ENCODE results near the gene RNF146. TPM values are rescaled to one million over a fixed set of nuclear protein-coding genes. Genes with fewer than 3 reads are reported as not detected.

Gene RNF146
- total and polyA plus RNA-seq, 2 of the 13 experiments (the other 11 are each of a cell fraction or from before 2014, with no cell fraction given): 18.8 to 27.6 TPM

GRCh38 chr6:127266892-127267645 lies 405 bp downstream of the RNF146 start (continued):
- TF ChIP-seq ZBTB40 (IDR thresholded peaks at IDR 0.05) (no peak), ZBTB40 (CRISPR knock-in tag; IDR thresholded peaks at IDR 0.05) (no peak; the same call in 1 of the 2 replicates), ZNF775 (CRISPR knock-in tag; IDR thresholded peaks at IDR 0.05; ENCODE audit: borderline replicate concordance) (0 out of 2 replicates have a peak, but pooled peaks have one; percentile 14), ZMAT3 (CRISPR knock-in tag; conservative IDR thresholded peaks at IDR 0.05) (peak; percentile 93), DR1 (CRISPR knock-in tag; IDR thresholded peaks at IDR 0.05) (peak; percentile 38; the same call in 1 of the 2 replicates), HOXA9 (CRISPR knock-in tag; IDR thresholded peaks at IDR 0.05; ENCODE audit: borderline replicate concordance) (no peak; the same call in 1 of the 2 replicates), ZNF713 (CRISPR knock-in tag; IDR thresholded peaks at IDR 0.05) (no peak), SRF (IDR thresholded peaks at IDR 0.05; ENCODE audit: low read depth, low read length) (no peak), ZNF33B (CRISPR knock-in tag; IDR thresholded peaks at IDR 0.05) (no peak), HNF4A (CRISPR knock-in tag; IDR thresholded peaks at IDR 0.05) (peak; percentile 9; the same call in 1 of the 2 replicates)
- TF ChIP-seq, protein P1, sequence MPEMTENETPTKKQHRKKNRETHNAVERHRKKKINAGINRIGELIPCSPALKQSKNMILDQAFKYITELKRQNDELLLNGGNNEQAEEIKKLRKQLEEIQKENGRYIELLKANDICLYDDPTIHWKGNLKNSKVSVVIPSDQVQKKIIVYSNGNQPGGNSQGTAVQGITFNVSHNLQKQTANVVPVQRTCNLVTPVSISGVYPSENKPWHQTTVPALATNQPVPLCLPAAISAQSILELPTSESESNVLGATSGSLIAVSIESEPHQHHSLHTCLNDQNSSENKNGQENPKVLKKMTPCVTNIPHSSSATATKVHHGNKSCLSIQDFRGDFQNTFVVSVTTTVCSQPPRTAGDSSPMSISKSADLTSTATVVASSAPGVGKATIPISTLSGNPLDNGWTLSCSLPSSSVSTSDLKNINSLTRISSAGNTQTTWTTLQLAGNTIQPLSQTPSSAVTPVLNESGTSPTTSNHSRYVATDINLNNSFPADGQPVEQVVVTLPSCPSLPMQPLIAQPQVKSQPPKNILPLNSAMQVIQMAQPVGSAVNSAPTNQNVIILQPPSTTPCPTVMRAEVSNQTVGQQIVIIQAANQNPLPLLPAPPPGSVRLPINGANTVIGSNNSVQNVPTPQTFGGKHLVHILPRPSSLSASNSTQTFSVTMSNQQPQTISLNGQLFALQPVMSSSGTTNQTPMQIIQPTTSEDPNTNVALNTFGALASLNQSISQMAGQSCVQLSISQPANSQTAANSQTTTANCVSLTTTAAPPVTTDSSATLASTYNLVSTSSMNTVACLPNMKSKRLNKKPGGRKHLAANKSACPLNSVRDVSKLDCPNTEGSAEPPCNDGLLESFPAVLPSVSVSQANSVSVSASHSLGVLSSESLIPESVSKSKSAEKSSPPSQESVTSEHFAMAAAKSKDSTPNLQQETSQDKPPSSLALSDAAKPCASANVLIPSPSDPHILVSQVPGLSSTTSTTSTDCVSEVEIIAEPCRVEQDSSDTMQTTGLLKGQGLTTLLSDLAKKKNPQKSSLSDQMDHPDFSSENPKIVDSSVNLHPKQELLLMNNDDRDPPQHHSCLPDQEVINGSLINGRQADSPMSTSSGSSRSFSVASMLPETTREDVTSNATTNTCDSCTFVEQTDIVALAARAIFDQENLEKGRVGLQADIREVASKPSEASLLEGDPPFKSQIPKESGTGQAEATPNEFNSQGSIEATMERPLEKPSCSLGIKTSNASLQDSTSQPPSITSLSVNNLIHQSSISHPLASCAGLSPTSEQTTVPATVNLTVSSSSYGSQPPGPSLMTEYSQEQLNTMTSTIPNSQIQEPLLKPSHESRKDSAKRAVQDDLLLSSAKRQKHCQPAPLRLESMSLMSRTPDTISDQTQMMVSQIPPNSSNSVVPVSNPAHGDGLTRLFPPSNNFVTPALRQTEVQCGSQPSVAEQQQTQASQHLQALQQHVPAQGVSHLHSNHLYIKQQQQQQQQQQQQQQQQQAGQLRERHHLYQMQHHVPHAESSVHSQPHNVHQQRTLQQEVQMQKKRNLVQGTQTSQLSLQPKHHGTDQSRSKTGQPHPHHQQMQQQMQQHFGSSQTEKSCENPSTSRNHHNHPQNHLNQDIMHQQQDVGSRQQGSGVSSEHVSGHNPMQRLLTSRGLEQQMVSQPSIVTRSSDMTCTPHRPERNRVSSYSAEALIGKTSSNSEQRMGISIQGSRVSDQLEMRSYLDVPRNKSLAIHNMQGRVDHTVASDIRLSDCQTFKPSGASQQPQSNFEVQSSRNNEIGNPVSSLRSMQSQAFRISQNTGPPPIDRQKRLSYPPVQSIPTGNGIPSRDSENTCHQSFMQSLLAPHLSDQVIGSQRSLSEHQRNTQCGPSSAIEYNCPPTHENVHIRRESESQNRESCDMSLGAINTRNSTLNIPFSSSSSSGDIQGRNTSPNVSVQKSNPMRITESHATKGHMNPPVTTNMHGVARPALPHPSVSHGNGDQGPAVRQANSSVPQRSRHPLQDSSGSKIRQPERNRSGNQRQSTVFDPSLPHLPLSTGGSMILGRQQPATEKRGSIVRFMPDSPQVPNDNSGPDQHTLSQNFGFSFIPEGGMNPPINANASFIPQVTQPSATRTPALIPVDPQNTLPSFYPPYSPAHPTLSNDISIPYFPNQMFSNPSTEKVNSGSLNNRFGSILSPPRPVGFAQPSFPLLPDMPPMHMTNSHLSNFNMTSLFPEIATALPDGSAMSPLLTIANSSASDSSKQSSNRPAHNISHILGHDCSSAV (CRISPR knock-in tag; IDR thresholded peaks at IDR 0.05; ENCODE audit: borderline replicate concordance): no peak; the same call in 1 of the 2 replicates
